H1 (cell line): ENCODE results near the gene LGALS16. TPM values are rescaled to one million over a fixed set of nuclear protein-coding genes. Genes with fewer than 3 reads are reported as not detected.

Experiments used
- CTCF ChIA-PET: fragments of 300-600 bp; sonication (Branson Sonifier 250); formaldehyde crosslinking; loops from one replicate; lab custom pipeline; 2021; ENCODE audit not compliant: partially characterized antibody; lab: Charles Lee
- POLR2A ChIA-PET: fragments of 300-600 bp; sonication (Branson Sonifier 250); formaldehyde crosslinking; loops from one replicate; lab custom pipeline; 2021; ENCODE audit warnings: inconsistent platforms; ENCODE audit not compliant: partially characterized antibody; lab: Charles Lee
- DNase-seq, 2 experiments: peaks; one replicate each; pipeline versions ENCODE4 v3.0.0 to v3.0.0-alpha.2; 2010 to 2022; ENCODE audit warnings: low spot score in 2 of 2, low read depth in 1 of 2, mixed read lengths in 1 of 2
- FAIRE-seq: peaks from 2 replicates; lab custom pipeline; 2011; peaks lifted over from hg19 to GRCh38; lab: Jason Lieb, UNC
- H2AFZ ChIP-seq: 2 replicates; pipeline ENCODE4 v1.8.1; 2012; ENCODE audit warnings: low read length, inconsistent platforms
- H2AK5ac ChIP-seq: 2 replicates; pipeline ENCODE4 v1.6.1; 2013; ENCODE audit warnings: low read depth, low read length
- H2BK120ac ChIP-seq: replicated peaks from 2 replicates; pipeline ENCODE3; 2013; ENCODE audit warnings: low read depth, low read length, inconsistent platforms
- H2BK12ac ChIP-seq: 2 replicates; pipeline ENCODE4 v1.6.1; 2013; ENCODE audit warnings: low read depth, low read length
- H2BK15ac ChIP-seq: 2 replicates; pipeline ENCODE4 v1.6.1; 2013; ENCODE audit warnings: low read length
- H2BK20ac ChIP-seq: 2 replicates; pipeline ENCODE4 v1.6.1; 2013; ENCODE audit warnings: low read length
- H2BK5ac ChIP-seq: 2 replicates; pipeline ENCODE4 v1.6.1; 2013; ENCODE audit warnings: low read depth, low read length
- H3K14ac ChIP-seq: 2 replicates; pipeline ENCODE4 v1.6.1; 2013; ENCODE audit warnings: inconsistent platforms; ENCODE audit not compliant: insufficient read length
- H3K18ac ChIP-seq: 2 replicates; pipeline ENCODE4 v1.6.1; 2013; ENCODE audit warnings: low read length; ENCODE audit errors: extremely low read depth
- H3K23ac ChIP-seq: 2 replicates; pipeline ENCODE4 v1.6.1; 2013; ENCODE audit warnings: inconsistent platforms; ENCODE audit not compliant: insufficient read length
- H3K23me2 ChIP-seq: 2 replicates; pipeline ENCODE4 v1.6.1; 2013; ENCODE audit warnings: low read depth, low read length
- H3K27ac ChIP-seq: 2 replicates; pipeline ENCODE4 v1.6.1; 2011; ENCODE audit warnings: low read depth, low read length, inconsistent platforms
- H3K27me3 ChIP-seq, 4 experiments: replicated peaks in 1 of 4; 1 replicate in 1 of 4; 2 replicates in 3 of 4; pipeline versions ENCODE4 v1.6.1 to v1.8.1; 2011 to 2013; ENCODE audit warnings: low read length in 3 of 4, mild to moderate bottlenecking in 3 of 4, inconsistent platforms in 2 of 4, mixed read lengths in 2 of 4, moderate library complexity in 1 of 4; ENCODE audit not compliant: control insufficient read depth in 3 of 4, insufficient read depth in 3 of 4; ENCODE audit errors: extremely low read depth in 1 of 4
- H3K36me3 ChIP-seq, 4 experiments: 2 replicates each; pipeline versions ENCODE4 v1.6.1 to v1.8.1; 2011 to 2013; ENCODE audit warnings: mild to moderate bottlenecking in 4 of 4, low read length in 3 of 4, moderate library complexity in 2 of 4, control low read depth in 1 of 4, inconsistent platforms in 1 of 4; ENCODE audit not compliant: insufficient read depth in 4 of 4, control insufficient read depth in 2 of 4
- H3K4ac ChIP-seq: replicated peaks from 2 replicates; pipeline ENCODE3; 2013; ENCODE audit warnings: low read length, low read depth, mixed read lengths, inconsistent platforms; ENCODE audit not compliant: insufficient read length
- H3K4me1 ChIP-seq, 4 experiments: replicated peaks in 1 of 4; 1 replicate in 1 of 4; 2 replicates in 3 of 4; pipeline versions ENCODE4 v1.6.1 to v1.8.1; 2011 to 2013; ENCODE audit warnings: low read length in 3 of 4, inconsistent platforms in 2 of 4, mixed read lengths in 1 of 4; ENCODE audit not compliant: insufficient read depth in 4 of 4, control insufficient read depth in 3 of 4
- H3K4me2 ChIP-seq, 2 experiments: 2 replicates each; pipeline versions ENCODE4 v1.6.1 to v1.8.1; 2011 to 2013; ENCODE audit warnings: low read depth in 2 of 2, low read length in 2 of 2, control low read depth in 1 of 2, inconsistent platforms in 1 of 2, mild to moderate bottlenecking in 1 of 2; ENCODE audit not compliant: insufficient read depth in 1 of 2
- H3K4me3 ChIP-seq, 4 experiments: fragments of 200-600, 300-600 bp in 1 of 4; sonication (generic), shearing (Covaris generic), sonication (Bioruptor Twin) in 1 of 4; 2 replicates each; pipeline versions ENCODE4 v1.5.1 to v1.8.1; 2011 to 2016; ENCODE audit warnings: low read length in 4 of 4, low read depth in 3 of 4, control low read depth in 2 of 4, inconsistent platforms in 2 of 4, mild to moderate bottlenecking in 2 of 4, mixed read lengths in 1 of 4, moderate library complexity in 1 of 4; ENCODE audit not compliant: insufficient read depth in 2 of 4; ENCODE audit errors: extremely low read depth in 1 of 4
- H3K56ac ChIP-seq: replicated peaks from 2 replicates; pipeline ENCODE3; 2013; ENCODE audit warnings: low read depth, mild to moderate bottlenecking, mixed read lengths, low read length, inconsistent platforms; ENCODE audit not compliant: insufficient read length
- H3K79me1 ChIP-seq: 2 replicates; pipeline ENCODE4 v1.6.1; 2013; ENCODE audit warnings: low read depth, low read length, control low read depth
- H3K79me2 ChIP-seq, 2 experiments: 2 replicates each; pipeline versions ENCODE4 v1.6.1 to v1.8.1; 2012 to 2013; ENCODE audit warnings: low read length in 2 of 2, mild to moderate bottlenecking in 2 of 2, inconsistent platforms in 1 of 2; ENCODE audit not compliant: insufficient read depth in 2 of 2, control insufficient read depth in 1 of 2
- H3K9ac ChIP-seq, 4 experiments: replicated peaks in 1 of 4; 1 replicate in 1 of 4; 2 replicates in 3 of 4; pipeline versions ENCODE4 v1.6.1 to v1.8.1; 2011 to 2013; ENCODE audit warnings: low read depth in 3 of 4, low read length in 3 of 4, control low read depth in 2 of 4, mild to moderate bottlenecking in 2 of 4, moderate library complexity in 2 of 4, inconsistent platforms in 1 of 4; ENCODE audit errors: extremely low read depth in 1 of 4
- H3K9me3 ChIP-seq, 2 experiments: 2 replicates each; pipeline versions ENCODE4 v1.6.1 to v1.8.1; 2012 to 2013; ENCODE audit warnings: mild to moderate bottlenecking in 2 of 2, moderate library complexity in 2 of 2, control low read depth in 1 of 2, inconsistent platforms in 1 of 2, low read depth in 1 of 2, low read length in 1 of 2, mixed read lengths in 1 of 2; ENCODE audit not compliant: insufficient read depth in 2 of 2
- H4K20me1 ChIP-seq, 2 experiments: replicated peaks in 1 of 2; 2 replicates each; pipeline versions ENCODE3 to v1.8.1; 2011 to 2013; ENCODE audit warnings: inconsistent platforms in 2 of 2, low read length in 2 of 2, mild to moderate bottlenecking in 1 of 2; ENCODE audit not compliant: insufficient read depth in 2 of 2, control insufficient read depth in 1 of 2
- H4K5ac ChIP-seq: 2 replicates; pipeline ENCODE4 v1.6.1; 2013; ENCODE audit warnings: low read length, low read depth, mixed read lengths, inconsistent platforms; ENCODE audit not compliant: insufficient read length
- H4K8ac ChIP-seq: 2 replicates; pipeline ENCODE4 v1.8.0; 2013; ENCODE audit warnings: mild to moderate bottlenecking, moderate library complexity, low read length, inconsistent platforms; ENCODE audit not compliant: insufficient read depth; ENCODE audit errors: extremely low read depth
- H4K91ac ChIP-seq: replicated peaks from 2 replicates; pipeline ENCODE3; 2013; ENCODE audit warnings: low read length, mixed read lengths, inconsistent platforms; ENCODE audit not compliant: insufficient read length
- BCL11A ChIP-seq, 2 experiments: IDR thresholded peaks; one replicate each; pipeline ENCODE4 v1.6.1; 2011; ENCODE audit warnings: low read depth in 2 of 2, low read length in 2 of 2, mild to moderate bottlenecking in 2 of 2
- CBX8 ChIP-seq: fragments of 300-800, 300-1000 bp; sonication (generic); IDR thresholded peaks from 2 replicates; pipeline ENCODE4 v1.7.1; 2016; ENCODE audit warnings: low read depth, low read length, borderline replicate concordance
- CHD2 ChIP-seq: IDR thresholded peaks from 2 replicates; pipeline ENCODE4 v1.6.1; 2012; ENCODE audit warnings: low read length, improper control_type of control experiment
- CREB1 ChIP-seq: IDR thresholded peaks from 2 replicates; pipeline ENCODE4 v1.6.1; 2012; ENCODE audit warnings: inconsistent platforms
- FOSL1 ChIP-seq: IDR thresholded peaks from 2 replicates; pipeline ENCODE4 v1.6.1; 2011; ENCODE audit warnings: mild to moderate bottlenecking, low read depth, low read length, moderate library complexity; ENCODE audit not compliant: insufficient read depth
- POU5F1 ChIP-seq: IDR thresholded peaks from 2 replicates; pipeline ENCODE4 v1.6.1; 2011; ENCODE audit warnings: low read depth, mild to moderate bottlenecking, low read length, moderate library complexity
- RNF2 ChIP-seq: fragments of 200-900, 300-1000 bp; sonication (generic); IDR thresholded peaks from 2 replicates; pipeline ENCODE4 v1.7.1; 2016; ENCODE audit warnings: borderline replicate concordance, low read depth, mild to moderate bottlenecking, antibody characterized with exemption, low read length; ENCODE audit not compliant: poor library complexity, severe bottlenecking; ENCODE audit errors: missing control alignments
- SIN3A ChIP-seq, 2 experiments: IDR thresholded peaks in 1 of 2; conservative IDR thresholded peaks in 1 of 2; 2 replicates each; pipeline ENCODE4 v1.6.1; 2011 to 2012; ENCODE audit warnings: low read length in 2 of 2, improper control_type of control experiment in 1 of 2, low read depth in 1 of 2, mild to moderate bottlenecking in 1 of 2
- SP2 ChIP-seq: IDR thresholded peaks from 2 replicates; pipeline ENCODE4 v1.6.1; 2012; ENCODE audit warnings: mild to moderate bottlenecking, low read length, inconsistent platforms
- SP4 ChIP-seq: IDR thresholded peaks from 2 replicates; pipeline ENCODE4 v1.6.1; 2012; ENCODE audit warnings: low read length, inconsistent platforms
- TCF12 ChIP-seq: IDR thresholded peaks from 2 replicates; pipeline ENCODE4 v1.6.1; 2011; ENCODE audit warnings: low read depth, mild to moderate bottlenecking, low read length
- WGBS, 2 experiments: shearing (Covaris generic) in 1 of 2; methylation state at CpG; one replicate each; pipeline versions ENCODE4 v1.1.6 to v1.1.7; 2013 to 2015; ENCODE audit warnings: low lambda C conversion rate in 2 of 2, mixed read lengths in 2 of 2, inconsistent platforms in 1 of 2, low coverage in 1 of 2, missing lambda C conversion rate in 1 of 2; ENCODE audit not compliant: insufficient replicate concordance in 2 of 2, insufficient coverage in 1 of 2, insufficient read length in 1 of 2; ENCODE audit errors: extremely low coverage in 1 of 2, missing lambda C conversion rate in 1 of 2; 5-methylcytosine and 5-hydroxymethylcytosine counted together
- polyA plus RNA-seq, 7 experiments: library from polyadenylated mRNA; depleted of rRNA in 3 of 7; stranded (reverse) in 5 of 7; unstranded in 2 of 7; fragments of >200 nt in 5 of 7; fragments of 200-250 nt in 2 of 7; gene quantifications; 1 replicate in 5 of 7; 2 replicates in 1 of 7; 4 replicates in 1 of 7; pipeline versions ENCODE4 v1.2.1 to v1.2.3, GENCODE V29; 2011 to 2013; ENCODE audit warnings: missing spikeins in 2 of 7, mixed read lengths in 2 of 7
- total RNA-seq: library from RNA; stranded (reverse); fragmentation: NEBNext Ultra II Directional; extraction: Animal tissue kit (Norgen Biotek cat#: 25700); gene quantifications from 2 replicates; pipeline ENCODE4 v1.2.1, GENCODE V29; 2021
- TF ChIP-seq, protein P1 (sequence below): IDR thresholded peaks from 2 replicates; pipeline ENCODE4 v1.6.1; 2012; ENCODE audit warnings: low read length, inconsistent platforms

LGALS16 gene
- total and polyA plus RNA-seq, 2 of the 8 experiments (the other 6 are each of a cell fraction or from before 2014, with no cell fraction given): not detected

DNA sequence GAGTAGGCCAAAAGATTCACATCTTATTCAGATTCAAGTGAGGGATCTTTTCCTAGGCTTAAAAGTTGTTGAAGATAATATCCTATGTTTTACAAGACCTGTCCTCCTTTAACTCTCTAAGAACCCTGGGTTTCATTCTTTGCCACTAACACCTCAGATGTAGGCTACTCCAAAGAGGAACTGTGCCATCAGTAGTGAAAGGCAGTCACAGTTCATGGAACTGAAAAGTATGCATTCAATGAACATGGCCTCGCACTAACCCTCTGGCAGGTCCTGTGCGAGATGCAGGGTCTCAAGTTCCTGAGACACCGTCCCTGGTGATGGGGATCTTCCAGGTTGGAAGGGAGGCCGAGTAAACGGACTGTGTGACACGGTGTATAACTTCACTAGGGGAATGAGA is 52.9 kb downstream of the LGALS16 start:
- Histone ChIP-seq H2BK12ac (no peak overlapping the region), H2BK120ac (no peak overlapping the region), H3K4me3 (no peak overlapping the region), H4K91ac (no peak overlapping the region), H2BK15ac (no peak overlapping the region), H4K5ac (no peak overlapping the region), H3K4ac (no peak overlapping the region), H3K79me2 (no peaks in the 10 kb centered on the region), H4K8ac (no peak overlapping the region), H3K18ac (no peak overlapping the region), H3K23ac (no peak overlapping the region), H2BK5ac (no peak overlapping the region), H3K23me2 (no peaks in the 10 kb centered on the region), H2AK5ac (no peak overlapping the region), H3K56ac (no peak overlapping the region), H3K9ac (no peak overlapping the region), H3K36me3 (no peaks in the 10 kb centered on the region), H3K79me1 (no peaks in the 10 kb centered on the region), H3K27me3 (no peaks in the 10 kb centered on the region), H4K20me1 (no peaks in the 10 kb centered on the region), H2AFZ (no peak overlapping the region), H3K9me3 (no peaks in the 10 kb centered on the region), H2BK20ac (no peak overlapping the region), H3K4me1 (no peaks in the 10 kb centered on the region), H3K4me2 (no peak overlapping the region), H3K27ac (no peak overlapping the region), H3K14ac (no peak overlapping the region)
- POLR2A ChIA-PET: no interaction called here
- 95% methylated on average over 6 of the region's 6 CpGs; no CpG with 5 or more reads in 1 of the 2 experiments for WGBS, 2 experiments
- no peak for FAIRE-seq
- CTCF ChIA-PET: interaction anchor here (1.4 kb wide), 1 partner anchor 84 kb away, joined by 3 read pairs; no protein-coding TSS in a partner anchor
- TF ChIP-seq CREB1: no peak
- no peak for TF ChIP-seq RNF2
- TF ChIP-seq CHD2: no peak
- TF ChIP-seq POU5F1: no peak
- TF ChIP-seq SP4: no peak
- TF ChIP-seq BCL11A (IDR thresholded peaks at IDR 0.05; ENCODE audit: low read depth in 2 of 2, low read length in 2 of 2): no peak
- no peak for TF ChIP-seq TCF12
- no peak for TF ChIP-seq SIN3A (conservative IDR thresholded peaks at IDR 0.05 in 1 of 2, IDR thresholded peaks at IDR 0.05 in 1 of 2; ENCODE audit: low read depth in 1 of 2, low read length in 2 of 2)
- no peak for TF ChIP-seq CBX8
- TF ChIP-seq FOSL1: no peak
- TF ChIP-seq, protein P1, sequence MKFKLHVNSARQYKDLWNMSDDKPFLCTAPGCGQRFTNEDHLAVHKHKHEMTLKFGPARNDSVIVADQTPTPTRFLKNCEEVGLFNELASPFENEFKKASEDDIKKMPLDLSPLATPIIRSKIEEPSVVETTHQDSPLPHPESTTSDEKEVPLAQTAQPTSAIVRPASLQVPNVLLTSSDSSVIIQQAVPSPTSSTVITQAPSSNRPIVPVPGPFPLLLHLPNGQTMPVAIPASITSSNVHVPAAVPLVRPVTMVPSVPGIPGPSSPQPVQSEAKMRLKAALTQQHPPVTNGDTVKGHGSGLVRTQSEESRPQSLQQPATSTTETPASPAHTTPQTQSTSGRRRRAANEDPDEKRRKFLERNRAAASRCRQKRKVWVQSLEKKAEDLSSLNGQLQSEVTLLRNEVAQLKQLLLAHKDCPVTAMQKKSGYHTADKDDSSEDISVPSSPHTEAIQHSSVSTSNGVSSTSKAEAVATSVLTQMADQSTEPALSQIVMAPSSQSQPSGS: no peak
- TF ChIP-seq SP2: no peak
- DNase-seq: no peak
